GM19328 (cell line): ENCODE measurements around the gene AMZ1.

Experiments used
- ATAC-seq: cut with Tn5 transposase; IDR thresholded peaks from one replicate; pipeline ENCODE4 v1.9.1; 2021; ENCODE audit warnings: mild to moderate bottlenecking, moderate library complexity; ENCODE audit not compliant: unreplicated experiment

AMZ1 gene

DNA sequence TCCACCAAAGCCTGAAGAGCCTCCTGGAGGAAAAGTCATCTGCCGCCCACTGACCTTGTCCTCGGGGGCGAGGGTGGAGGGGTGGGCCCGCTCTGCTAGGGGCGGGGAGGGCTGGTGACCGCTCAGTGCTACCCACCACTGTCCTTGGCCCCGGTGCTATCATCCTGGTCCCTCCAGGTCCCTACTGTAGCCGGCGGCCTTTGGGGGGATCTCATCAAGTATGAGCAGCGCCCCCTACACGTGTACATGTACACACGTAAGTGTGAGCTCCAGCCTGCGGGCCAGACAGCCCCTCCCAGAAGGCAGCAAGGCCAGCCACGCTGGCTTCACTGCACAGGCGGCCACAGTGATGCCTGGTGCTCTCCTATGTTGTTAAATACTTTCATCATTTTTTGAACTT lies 36.7 kb upstream of the AMZ1 start:
- ATAC-seq: no peak

DNA sequence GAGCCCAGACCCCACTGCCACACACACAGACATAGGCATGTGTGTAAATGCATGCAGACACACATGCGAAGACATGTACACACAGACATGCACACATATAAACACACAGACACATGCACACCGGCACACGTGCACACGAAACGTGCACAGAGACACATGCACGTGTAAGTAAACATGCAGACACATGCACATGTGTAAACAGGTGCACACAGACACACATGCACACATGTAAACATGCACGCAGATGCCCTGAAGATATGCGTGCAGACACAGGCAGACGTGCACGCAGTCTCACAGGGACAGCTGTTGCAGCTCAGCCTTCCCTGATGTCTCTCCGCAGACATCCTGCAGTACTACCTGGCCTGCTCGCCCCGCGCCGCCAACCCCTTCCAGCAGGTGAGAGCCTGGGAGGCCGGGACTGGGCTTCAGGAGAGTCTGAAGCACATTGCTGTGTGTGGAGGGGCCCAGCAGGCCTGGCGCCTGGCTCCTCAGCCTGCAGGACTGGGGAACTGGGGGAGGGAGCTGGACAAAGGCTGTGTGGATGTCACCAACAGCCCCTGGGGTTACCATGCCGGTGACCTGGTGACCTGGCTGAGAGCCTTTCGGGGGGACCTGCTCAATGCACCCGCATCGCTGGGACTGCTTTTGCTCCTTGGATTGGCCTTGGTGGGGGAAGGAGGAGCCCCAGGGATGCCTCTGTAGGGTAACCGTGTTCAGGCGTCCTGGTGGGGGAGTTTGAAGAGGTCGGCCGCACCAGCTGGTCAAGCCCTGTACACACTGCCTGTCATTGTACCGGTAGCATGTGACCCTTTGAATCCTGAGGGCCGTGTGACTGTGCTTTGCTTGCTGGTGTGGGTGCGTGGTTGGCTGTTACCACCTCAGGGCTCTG lies 35.9 kb upstream of the AMZ1 start:
- no peak for ATAC-seq

DNA sequence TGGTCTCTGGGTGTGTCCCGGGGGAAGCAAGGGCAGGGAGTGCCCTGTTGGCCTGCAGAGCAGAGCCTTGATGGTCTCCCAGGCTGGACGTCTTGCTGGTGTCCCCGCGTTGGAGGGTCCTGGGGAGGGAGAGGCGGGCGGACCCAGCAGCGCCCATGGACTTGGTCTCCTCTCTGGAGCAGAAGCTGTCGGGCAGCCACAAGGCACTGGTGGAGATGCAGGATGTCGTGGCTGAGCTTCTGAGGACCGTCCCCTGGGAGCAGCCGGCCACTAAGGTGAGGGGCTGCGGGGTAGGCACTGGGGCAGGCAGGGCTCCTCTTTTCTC lies 35.3 kb upstream of the AMZ1 start:
- no peak for ATAC-seq

DNA sequence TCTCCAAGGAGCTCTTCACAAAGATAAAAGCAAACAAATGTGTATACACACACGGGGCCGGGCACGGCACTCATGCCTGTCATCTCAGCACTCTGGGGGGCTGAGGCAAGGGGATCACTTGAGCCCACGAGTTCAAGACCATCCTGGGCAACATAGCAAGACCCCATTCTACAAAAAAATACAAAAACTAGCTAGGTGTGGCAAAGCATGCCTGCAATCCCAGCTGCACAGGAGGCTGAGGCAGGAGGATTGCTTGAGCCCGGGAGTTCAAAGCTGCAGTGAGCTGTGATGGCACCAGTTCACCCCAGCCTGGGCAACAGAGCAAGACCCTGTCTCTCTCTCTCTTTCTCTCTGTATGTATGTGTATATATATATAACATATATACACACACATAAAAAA lies 33.9 kb upstream of the AMZ1 start:
- ATAC-seq: no peak

DNA sequence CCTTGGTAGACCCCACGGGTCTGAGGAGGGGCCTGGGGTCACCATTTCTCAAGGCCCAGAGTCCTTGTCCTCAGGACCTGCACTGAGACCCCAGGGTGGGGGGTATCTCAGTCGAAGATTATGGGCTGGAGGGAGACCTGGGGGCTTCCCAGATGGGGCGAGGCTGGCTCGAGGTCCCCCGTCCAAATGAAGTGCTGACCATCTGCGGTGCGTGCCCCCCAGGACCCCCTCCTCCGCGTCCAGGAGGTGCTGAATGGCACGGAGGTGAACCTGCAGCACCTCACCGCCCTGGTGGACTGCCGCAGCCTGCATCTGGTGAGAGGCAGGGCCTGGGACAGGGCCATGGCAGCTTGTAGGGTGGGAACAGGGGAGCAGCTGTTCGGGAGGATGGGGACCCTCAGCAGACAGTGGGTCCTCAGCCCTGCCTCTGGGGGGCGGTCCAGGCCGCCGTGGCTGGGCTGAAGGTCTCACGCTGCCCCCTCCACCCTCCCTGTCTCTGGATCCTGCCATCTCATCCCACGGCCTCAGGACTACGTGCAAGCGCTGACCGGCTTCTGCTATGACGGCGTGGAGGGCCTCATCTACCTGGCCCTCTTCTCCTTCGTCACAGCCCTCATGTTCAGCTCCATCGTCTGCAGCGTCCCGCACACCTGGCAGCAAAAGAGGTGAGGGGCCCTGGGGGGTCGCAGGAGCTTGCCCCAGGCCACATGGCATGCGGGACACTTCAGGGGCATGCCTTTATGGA lies 32.0 kb upstream of the AMZ1 start:
- no peak for ATAC-seq

DNA sequence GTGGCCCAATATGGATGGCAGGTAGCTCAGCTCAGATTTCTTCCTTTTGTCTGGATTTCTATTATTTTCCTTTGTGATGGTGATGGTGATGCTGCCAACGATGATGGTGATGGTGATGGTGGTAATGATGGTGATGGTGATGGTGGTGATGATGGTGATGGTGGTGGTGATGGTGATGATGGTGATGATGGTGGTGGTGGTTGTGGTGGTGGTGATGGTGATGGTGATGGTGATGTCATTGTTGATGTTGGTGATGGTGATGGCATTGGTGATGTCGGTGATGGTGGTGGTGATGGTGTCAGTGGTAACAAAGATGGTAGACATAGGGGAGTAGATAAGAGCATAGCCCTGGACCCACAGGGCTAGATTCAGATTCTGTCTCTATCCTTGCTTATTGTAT lies 30.8 kb upstream of the AMZ1 start:
- ATAC-seq: no peak

DNA sequence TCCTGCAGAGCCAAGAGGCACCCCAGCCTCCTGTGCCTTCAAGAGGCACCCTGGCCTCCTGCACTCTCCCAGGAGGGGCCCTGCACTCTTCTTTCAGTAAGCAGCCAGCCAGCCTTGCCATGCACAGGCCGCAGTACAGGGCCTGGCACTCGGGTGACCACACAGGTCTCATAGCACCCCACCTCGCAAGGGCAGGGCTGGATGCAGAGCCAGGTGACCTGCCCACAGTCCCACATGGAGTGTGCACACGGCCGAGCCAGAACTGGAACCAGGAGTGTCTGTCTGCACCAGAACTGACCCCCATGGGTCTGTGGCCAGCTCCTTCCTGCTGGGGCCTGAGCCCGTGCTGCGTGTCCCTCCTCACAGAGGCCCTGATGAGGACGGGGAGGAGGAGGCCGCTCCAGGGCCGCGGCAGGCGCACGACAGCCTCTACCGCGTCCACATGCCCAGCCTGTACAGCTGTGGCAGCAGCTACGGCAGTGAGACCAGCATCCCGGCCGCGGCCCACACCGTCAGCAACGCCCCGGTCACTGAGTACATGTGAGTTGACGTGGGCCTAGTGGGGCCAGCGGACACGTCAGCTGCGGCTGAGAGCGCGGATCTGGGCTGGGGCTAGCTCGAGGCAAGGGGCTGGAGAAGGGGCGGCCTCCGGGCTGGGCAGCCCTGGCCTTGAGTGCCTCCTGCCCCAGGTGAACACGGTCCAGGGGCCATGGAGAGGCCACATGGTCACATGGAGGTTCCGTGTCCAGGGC lies 29.9 kb upstream of the AMZ1 start:
- no peak for ATAC-seq

DNA sequence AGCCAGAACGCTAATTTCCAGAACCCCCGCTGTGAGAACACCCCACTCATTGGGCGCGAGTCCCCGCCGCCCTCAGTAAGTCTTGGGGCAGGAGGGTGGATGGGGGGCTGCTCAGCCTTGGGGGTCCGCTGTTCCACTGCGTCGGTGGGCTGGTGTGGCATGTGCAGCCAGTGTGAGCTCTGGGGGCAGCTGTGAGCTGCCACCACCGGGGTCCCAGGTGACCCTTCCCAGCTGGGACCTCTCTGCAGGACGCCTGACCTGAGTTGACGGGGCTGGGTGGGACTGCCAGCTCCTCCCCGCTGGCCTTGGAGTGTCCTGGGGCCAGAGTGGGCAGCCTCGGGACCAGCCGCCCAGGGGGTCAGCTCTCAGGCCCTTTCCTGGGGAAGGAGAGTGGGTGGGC lies 29.1 kb upstream of the AMZ1 start:
- ATAC-seq: no peak

DNA sequence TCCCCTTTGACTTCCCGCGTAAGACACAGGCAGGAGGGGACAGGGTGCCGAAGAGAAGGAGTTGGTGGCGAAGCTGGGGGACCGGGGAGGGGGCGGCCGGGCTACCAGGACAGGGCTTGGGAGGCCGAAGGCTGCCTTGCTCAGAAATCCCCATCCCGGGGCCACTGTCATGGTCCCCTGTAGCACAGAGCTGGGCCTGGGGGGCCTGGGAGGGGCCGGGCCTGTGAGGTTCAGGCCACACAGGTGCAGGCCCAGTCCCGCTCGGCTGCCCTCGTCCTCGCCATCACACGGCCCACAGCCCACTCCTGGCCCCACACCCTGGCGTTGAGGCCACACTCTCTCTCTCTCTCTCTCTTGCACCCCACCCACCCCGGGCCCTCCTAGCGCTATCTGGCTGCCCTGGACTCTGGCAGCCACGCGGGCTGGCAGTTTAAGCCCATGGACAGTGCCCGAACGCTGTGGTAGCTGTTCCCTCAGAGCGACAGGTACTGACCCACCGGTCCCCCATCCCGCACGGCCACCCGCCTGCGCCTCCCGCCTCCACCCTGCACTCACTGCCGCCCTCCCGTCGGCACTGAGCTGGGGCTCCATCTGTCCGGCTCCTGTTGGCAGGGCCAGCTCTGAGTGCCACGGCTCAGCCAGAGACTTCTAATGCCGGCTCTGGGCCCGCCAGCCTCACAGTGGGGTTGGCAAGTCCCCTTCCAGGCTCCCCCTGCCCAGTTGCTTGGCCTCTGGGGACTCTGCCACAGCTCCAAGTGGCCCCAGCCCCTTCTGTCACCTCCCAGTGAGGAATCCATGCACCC lies 28.2 kb upstream of the AMZ1 start:
- ATAC-seq: no peak

DNA sequence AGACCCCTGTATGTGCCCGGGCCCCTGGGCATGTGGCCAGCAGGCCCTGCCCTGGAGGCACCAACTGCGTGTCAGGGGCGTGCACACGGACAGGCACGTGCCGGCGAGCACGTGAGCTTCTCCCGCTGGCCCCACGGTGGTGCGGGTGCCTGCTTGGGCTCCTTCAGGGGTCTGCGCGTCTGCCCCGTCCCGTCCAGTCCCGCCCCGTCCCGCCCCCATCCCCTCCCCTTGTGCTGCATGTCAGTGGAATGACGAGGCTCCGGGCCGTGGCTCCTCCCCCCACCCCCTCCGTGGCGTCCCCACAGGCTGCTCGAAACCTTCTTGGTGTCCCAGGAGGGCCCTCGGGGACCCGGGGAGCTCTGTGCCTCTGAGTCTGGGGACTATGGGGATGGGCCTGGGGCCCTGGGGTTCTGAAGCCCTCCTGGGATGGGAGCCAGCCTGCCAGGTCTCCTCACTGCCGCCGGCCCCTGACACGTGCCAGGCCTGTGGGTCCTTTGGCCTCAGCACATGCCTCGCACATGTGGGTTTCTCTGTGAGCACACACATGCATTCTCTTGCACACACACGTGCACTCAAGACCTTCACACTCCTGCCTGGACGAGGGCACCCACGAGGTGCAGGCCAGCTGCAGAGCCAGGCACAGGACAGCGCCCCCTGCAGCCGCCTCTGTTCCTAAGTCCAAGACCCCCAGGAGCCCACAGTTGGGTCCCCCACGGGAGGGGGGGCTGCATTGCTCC lies 27.5 kb upstream of the AMZ1 start:
- no peak for ATAC-seq

DNA sequence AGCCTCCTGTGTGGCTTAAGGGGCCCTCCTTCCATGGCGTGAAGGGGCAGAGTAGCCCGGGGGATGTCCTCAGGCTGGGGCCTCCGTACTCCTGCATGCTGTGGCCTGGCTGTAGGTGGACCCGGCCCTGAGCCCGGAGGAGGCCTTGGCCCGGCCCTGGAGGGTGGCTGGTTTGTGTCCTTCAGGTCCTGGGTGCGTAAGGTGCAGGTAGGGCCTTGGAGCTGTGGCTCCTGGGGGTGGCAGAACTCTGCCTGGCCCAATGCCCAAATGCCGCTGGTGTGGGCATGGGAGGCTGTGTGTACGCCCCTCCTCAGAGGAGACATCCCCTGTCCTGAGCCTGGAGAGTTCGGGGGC lies 26.9 kb upstream of the AMZ1 start:
- ATAC-seq: no peak

DNA sequence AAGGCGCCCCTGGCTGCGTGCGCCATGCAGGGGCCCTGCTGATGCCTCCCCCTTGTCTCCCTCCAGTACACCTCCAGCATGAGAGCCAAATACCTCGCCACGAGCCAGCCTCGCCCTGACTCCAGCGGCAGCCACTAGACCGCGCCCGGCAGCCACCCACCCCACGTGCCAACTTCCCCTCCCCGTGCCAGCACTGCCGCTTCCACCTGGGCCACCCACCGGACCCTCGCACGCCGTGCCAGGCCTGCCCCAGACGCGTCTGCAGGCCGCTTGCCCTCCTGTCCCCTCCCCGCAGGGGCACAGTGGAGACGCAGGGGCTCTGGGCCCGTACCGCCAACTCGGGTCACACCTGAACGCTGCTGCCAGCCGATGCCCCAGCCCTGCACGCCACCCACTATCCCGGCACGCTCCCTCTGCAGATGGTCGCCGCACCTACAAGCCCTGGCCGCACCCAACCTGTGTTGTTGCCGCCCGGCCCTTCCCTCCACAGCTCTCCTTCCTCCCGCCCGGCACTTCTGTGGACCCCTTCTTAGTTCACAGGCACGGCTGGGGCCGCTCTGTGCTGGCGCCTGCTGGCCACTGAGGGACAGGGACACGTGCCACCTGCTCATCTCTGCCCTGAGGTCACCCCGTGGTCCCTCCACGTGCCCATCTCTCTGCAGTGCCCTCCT lies 26.3 kb upstream of the AMZ1 start:
- ATAC-seq: no peak

DNA sequence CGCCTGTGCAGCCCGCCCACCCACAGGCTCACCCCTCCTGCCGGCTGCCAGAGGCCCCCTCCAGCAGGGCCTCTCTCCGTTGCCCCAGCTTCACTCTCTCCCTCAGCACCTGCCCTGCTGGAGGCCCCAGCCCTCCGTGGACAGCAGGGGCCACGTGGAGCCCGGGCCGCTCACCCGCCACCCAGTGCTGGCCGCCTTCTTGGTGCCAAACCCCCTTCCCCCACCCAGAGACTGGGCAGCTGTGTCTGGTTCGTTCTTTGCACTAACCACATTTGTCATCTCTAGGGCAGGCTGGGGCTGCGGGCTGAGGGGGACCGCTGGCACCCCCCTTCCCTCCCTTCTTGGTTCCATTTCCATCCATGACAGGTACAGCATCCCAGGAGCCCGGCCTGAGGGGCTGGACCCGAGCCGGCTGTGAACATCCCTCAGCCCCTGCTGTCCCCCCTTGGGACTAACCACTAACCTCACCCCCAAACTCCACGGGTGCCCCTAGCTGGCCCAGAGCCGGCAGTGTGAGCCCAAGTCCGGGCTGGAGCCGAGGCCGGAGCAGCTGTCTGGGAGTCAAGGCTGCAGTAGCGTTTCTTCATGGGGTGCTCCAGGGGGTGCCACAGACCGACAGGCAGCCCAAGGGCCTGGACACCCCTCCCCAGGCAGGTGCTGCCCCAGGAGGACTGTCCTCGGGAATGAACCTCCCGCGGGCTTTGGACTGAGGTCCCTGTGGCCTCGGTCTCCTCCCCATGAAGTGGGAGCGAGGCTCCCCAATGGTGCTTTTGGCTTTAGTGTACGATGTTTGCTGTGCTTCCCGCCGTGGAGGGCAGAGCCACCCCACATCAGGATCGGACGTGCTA lies 25.5 kb upstream of the AMZ1 start:
- ATAC-seq: no peak

DNA sequence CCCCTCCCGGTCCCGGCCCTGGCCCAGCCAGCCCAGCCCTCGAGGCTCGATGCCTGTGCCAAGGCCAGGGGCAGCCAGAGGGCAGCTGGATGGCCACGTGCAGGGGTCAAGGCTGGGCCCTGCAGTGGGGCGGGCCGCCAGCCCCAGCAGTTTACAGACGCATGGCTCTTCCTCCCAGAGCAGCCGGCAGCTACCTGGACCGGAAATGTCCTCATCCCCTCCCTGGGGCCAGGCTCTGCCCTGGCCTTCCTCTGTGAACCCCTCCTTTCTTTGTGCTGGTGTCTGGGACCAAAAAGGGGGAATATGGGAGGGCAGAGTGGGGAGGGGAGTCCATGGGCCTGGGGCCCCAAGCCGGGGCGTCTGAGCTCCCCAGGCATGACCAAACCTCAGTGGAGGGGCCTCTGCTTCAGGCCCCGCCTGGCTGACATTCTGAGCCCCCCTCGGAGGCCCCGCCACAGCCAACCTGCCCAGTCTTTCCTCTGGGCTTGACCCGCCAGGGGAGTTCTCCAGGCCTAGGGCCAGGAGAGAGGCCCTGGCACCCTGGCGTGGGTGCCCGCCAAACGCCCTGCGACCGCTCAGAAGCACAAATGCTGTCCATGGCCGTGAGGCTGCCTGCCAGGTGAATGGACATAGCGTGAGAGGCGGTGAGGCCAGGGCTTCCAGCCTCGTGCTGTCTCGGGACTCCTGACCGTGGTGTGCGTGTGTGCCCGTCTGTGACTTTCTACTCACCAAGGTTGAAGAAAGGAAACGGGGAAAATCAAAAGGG lies 24.7 kb upstream of the AMZ1 start:
- ATAC-seq: no peak

DNA sequence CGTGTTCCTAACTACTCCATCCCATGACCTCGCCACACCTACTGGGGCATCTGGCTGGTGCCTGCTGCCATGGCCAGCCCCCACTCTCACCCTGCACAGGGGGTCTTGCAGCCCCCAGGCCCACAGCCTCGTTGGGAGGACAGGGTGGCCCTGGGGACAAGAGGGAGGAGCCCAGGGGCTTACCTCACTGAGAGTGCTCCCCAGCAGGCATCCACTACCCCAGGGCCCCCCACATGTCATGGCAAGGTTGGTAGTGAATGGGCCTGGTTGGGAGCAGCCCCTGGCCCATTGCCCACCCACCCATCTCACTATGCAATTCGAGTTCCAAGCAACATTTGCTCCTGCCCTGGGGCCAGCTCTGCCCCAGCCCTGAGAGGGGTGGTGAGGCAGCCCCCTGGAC lies 24.0 kb upstream of the AMZ1 start:
- no peak for ATAC-seq

DNA sequence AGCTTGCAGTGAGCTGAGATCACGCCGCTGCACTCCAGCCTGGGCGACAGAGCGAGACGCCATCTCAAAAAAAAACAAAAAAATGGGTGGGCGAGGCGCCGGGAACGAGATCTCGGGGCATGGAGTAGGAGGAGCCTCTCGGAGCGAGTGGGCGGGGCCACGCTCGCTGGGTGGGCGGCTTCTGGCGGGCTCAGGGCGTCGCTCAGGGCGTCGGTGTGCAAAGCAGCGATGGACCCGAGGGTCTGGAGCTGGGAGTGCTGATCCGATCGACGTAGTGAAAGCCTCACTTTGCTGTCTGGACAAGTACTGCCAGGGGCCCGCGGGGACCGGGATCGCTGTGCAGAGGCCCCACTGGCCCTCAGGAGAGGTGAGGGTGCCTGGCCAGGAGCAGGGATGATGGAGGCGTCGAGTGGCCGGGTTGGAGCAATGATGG lies 22.6 kb upstream of the AMZ1 start:
- ATAC-seq: no peak

DNA sequence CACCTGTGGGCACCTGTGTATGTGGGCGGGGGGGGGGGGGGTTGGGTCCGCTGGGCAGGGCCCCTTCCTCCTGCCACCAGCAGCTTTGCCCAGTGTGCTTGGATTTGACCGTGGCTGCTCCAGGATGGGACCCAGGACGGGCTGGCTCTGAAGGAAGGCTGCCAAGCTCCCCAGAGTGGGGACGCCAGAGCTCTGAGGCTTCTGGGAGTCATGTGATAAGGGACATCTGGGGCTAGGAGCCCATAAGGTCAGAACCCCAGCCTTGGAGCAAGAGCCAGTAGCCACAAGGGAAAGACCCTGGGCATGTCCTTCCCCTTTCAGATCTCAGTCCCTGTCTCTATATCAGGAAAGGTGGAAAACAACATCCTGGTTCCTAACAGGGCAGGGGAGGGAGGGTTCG lies 21.8 kb upstream of the AMZ1 start:
- ATAC-seq: no peak

DNA sequence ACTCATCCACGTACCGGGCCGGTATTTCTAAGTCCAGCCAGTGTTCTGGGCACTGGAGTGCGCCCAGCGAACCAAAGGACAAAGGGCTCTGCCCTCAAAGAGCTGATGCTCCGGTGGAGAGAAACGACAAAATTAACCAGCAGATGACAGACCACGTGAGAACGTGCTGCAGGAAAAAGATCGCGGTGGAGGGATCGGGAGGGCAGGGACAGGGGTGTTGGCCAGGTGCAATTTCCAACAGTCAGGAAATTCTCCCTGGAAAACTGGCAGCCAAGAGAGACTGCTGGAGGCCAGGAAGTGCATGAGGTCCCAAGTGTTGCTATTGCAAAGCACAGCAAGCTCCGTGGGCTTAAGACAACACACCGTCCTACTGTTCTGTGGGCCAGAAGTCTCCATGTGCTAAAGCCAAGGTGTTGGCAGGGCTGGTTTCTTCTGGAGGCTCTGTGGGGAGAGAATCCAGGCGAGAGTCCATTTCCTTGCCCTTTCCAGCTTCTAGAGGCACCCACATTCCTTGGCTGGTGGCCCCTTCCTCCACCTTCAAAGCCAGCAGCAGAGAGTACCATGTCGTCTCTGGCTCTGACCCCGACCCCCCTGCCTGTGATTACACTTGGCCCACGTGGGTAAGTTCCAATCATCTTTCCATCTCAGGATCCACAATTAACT lies 21.3 kb upstream of the AMZ1 start:
- ATAC-seq: no peak
